ENCODE measurements around the gene OR13C3.

GRCh38 chr9:104572612-104573011 is 36.0 kb upstream of the OR13C3 start:
- TF ChIP-seq CTCF (conservative IDR thresholded peaks at IDR 0.05) = no peak
- TF ChIP-seq ZFX (IDR thresholded peaks at IDR 0.05) = no peak

Data from C4-2B (cell line).